OCI-LY3 (cell line): ENCODE results near the gene DNPH1.

Experiments used
- H2AFZ ChIP-seq: fragments of 200-600, 300-600 bp; shearing (Covaris generic); 2 replicates; pipeline ENCODE4 v1.6.0; 2014; ENCODE audit warnings: antibody characterized with exemption, low read depth, low read length
- H3K27ac ChIP-seq: fragments of 200-600, 300-600 bp; sonication (generic); 2 replicates; pipeline ENCODE4 v1.5.1; 2014; ENCODE audit warnings: mild to moderate bottlenecking, low read length, moderate library complexity, mixed read lengths
- H3K27me3 ChIP-seq: fragments of 200-600, 300-600 bp; sonication (generic); 2 replicates; pipeline ENCODE4 v1.6.1; 2014; ENCODE audit warnings: low read depth, low read length, mixed read lengths
- H3K36me3 ChIP-seq: fragments of 200-600, 300-600 bp; sonication (generic); replicated peaks from 2 replicates; pipeline ENCODE3; 2014; ENCODE audit warnings: low read depth, low read length, mixed read lengths
- H3K4me1 ChIP-seq: fragments of 300-600, 200-600 bp; sonication (generic); 2 replicates; pipeline ENCODE4 v1.6.1; 2014; ENCODE audit warnings: low read length, mixed read lengths
- H3K4me2 ChIP-seq: fragments of 200-600, 300-600 bp; sonication (generic); 2 replicates; pipeline ENCODE4 v1.6.1; 2014; ENCODE audit warnings: low read length, mixed read lengths
- H3K4me3 ChIP-seq: fragments of 300-600, 200-600 bp; sonication (generic); 2 replicates; pipeline ENCODE4 v1.5.1; 2014; ENCODE audit warnings: antibody characterized with exemption, mild to moderate bottlenecking, low read length, moderate library complexity
- H3K79me2 ChIP-seq: fragments of 300-600, 200-600 bp; shearing (Covaris generic); 2 replicates; pipeline ENCODE4 v1.6.1; 2014; ENCODE audit warnings: mild to moderate bottlenecking, low read length, mixed read lengths
- H3K9ac ChIP-seq: fragments of 300-600, 200-600 bp; shearing (Covaris generic); 2 replicates; pipeline ENCODE4 v1.6.0; 2014; ENCODE audit warnings: mild to moderate bottlenecking, low read length, moderate library complexity
- H3K9me3 ChIP-seq: fragments of 200-600, 300-600 bp; shearing (Covaris generic); 2 replicates; pipeline ENCODE4 v1.6.1; 2014; ENCODE audit warnings: low read length, mixed read lengths; ENCODE audit not compliant: insufficient read depth
- H4K20me1 ChIP-seq: fragments of 200-600, 300-600 bp; sonication (generic); 2 replicates; pipeline ENCODE4 v1.6.1; 2016; ENCODE audit warnings: low read length, mixed read lengths; ENCODE audit not compliant: insufficient read depth
- CTCF ChIP-seq: fragments of 200-600, 300-600 bp; sonication (generic); IDR thresholded peaks from 2 replicates; pipeline ENCODE4 v1.5.1; 2014; ENCODE audit warnings: antibody characterized with exemption, low read length, low read depth
- EZH2phosphoT487 ChIP-seq: fragments of 200-600 bp; shearing (Covaris generic); IDR thresholded peaks from 2 replicates; pipeline ENCODE4 v1.6.1; 2018; ENCODE audit warnings: antibody characterized with exemption, mixed run types, low read depth

The DNPH1 gene

GRCh38 chr6:43217351-43217750 lies 11.9 kb downstream of the DNPH1 start:
- Histone ChIP-seq H3K9me3 (no peaks in the 10 kb centered on the region), H3K4me1 (no peaks in the 10 kb centered on the region), H3K27ac (no peak overlapping the region), H4K20me1 (no peaks in the 10 kb centered on the region), H2AFZ (no peak overlapping the region), H3K9ac (no peak overlapping the region), H3K36me3 (peaks cover 34% of the 10 kb centered on the region), H3K4me2 (no peak overlapping the region), H3K27me3 (no peaks in the 10 kb centered on the region), H3K79me2 (no peaks in the 10 kb centered on the region), H3K4me3 (no peak overlapping the region)
- TF ChIP-seq EZH2phosphoT487 (no peak), CTCF (no peak)

GRCh38 chr6:43216200-43216599 lies 13.1 kb downstream of the DNPH1 start:
- TF ChIP-seq EZH2phosphoT487 (no peak), CTCF (no peak)
- no peaks in the 10 kb centered on the region for H3K4me1 ChIP-seq

GRCh38 chr6:43215066-43215465 lies 14.2 kb downstream of the DNPH1 start:
- H3K79me2 ChIP-seq = no peaks in the 10 kb centered on the region
- no peaks in the 10 kb centered on the region for H3K4me1 ChIP-seq
- H2AFZ ChIP-seq = no peak overlapping the region
- H3K27me3 ChIP-seq = no peaks in the 10 kb centered on the region
- H3K4me3 ChIP-seq = no peak overlapping the region
- no peaks in the 10 kb centered on the region for H3K9me3 ChIP-seq
- TF ChIP-seq CTCF (no peak), EZH2phosphoT487 (no peak)
- no peak overlapping the region for H3K4me2 ChIP-seq
- H3K27ac ChIP-seq = no peak overlapping the region
- H3K9ac ChIP-seq = no peak overlapping the region
- no peaks in the 10 kb centered on the region for H4K20me1 ChIP-seq
- H3K36me3 ChIP-seq = peaks cover 18% of the 10 kb centered on the region

More at GRCh38 chr6:43216200-43216599, 13.1 kb downstream of the DNPH1 start:
- Histone ChIP-seq H3K27ac (no peak overlapping the region), H4K20me1 (no peaks in the 10 kb centered on the region), H3K4me2 (no peak overlapping the region), H2AFZ (no peak overlapping the region), H3K79me2 (no peaks in the 10 kb centered on the region), H3K9me3 (no peaks in the 10 kb centered on the region), H3K36me3 (peaks cover 25% of the 10 kb centered on the region), H3K9ac (no peak overlapping the region), H3K4me3 (no peak overlapping the region), H3K27me3 (no peaks in the 10 kb centered on the region)

- H4K20me1 ChIP-seq = no peaks in the 10 kb centered on the region
- no peak overlapping the region for H2AFZ ChIP-seq
- TF ChIP-seq CTCF = no peak
- no peak for TF ChIP-seq EZH2phosphoT487
- no peak overlapping the region for H3K4me3 ChIP-seq
- H3K9ac ChIP-seq = no peak overlapping the region
- H3K4me2 ChIP-seq = no peak overlapping the region
- H3K27ac ChIP-seq = no peak overlapping the region
- no peaks in the 10 kb centered on the region for H3K27me3 ChIP-seq
- H3K4me1 ChIP-seq = no peaks in the 10 kb centered on the region
- H3K79me2 ChIP-seq = no peaks in the 10 kb centered on the region
- H3K9me3 ChIP-seq = no peaks in the 10 kb centered on the region
- peaks cover 14% of the 10 kb centered on the region for H3K36me3 ChIP-seq
Observed at GRCh38 chr6:43213431-43213830, 15.8 kb downstream of the DNPH1 start.
